ENCODE data around the gene SLC39A7. TPM values are rescaled to one million over a fixed set of nuclear protein-coding genes. Genes with fewer than 3 reads are reported as not detected.

The SLC39A7 gene
- total and polyA plus RNA-seq, 4 donors: 8.9 to 112 (median 71.1) TPM

DNA sequence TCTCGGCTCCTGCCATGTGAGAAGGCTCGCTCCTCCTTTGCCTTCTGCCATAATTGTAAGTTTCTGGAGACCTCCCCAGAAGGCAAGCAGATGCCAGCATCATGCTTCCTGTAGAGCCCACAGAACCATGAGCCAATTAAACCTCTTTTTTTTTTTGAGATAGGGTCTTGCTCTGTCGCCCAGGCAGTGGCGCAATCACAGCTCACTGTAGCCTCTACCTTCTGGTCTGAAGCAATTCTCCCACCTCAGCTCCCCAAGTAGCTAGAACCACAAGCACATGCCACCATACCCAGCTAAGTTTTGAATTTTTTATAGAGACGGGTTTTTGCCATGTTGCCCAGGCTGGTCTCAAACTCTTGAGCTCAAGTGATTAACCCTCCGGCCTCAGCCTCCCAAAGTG lies 36.2 kb downstream of the SLC39A7 start (continued):
- TF ChIP-seq, protein P1, sequence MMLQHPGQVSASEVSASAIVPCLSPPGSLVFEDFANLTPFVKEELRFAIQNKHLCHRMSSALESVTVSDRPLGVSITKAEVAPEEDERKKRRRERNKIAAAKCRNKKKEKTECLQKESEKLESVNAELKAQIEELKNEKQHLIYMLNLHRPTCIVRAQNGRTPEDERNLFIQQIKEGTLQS (IDR thresholded peaks at IDR 0.05): no peak
- no peak for TF ChIP-seq RXRA (IDR thresholded peaks at IDR 0.05)

DNA sequence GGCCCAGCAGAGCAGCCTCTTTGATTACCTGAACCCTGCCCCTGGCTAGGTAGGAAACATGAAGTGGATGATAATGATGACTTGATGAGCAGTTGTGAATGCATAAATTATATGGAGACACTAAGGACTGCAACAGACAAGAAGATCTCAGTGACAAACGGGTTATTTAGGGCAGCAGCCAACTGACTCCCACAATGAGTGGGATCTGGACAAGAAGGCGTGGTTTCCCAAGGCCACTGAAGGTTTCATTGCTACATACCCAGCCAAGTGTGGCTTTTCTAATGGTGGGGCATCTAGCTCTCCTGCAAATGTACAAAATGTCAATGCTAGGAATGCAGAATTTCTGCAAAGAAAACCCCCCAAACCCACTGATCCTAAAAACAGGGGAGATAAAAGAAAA lies 37.1 kb downstream of the SLC39A7 start:
- 82% methylated on average over 2 of the region's 2 CpGs for WGBS
- H3K36me3 ChIP-seq (ENCODE audit: control insufficient read depth in 4 of 4, insufficient read depth in 3 of 4, low read depth in 1 of 4, low read length in 3 of 4): no peaks in the 10 kb centered on the region
- H3K27ac ChIP-seq (ENCODE audit: low read depth in 1 of 2, low read length in 2 of 2): no peak overlapping the region
- TF ChIP-seq, protein P2, sequence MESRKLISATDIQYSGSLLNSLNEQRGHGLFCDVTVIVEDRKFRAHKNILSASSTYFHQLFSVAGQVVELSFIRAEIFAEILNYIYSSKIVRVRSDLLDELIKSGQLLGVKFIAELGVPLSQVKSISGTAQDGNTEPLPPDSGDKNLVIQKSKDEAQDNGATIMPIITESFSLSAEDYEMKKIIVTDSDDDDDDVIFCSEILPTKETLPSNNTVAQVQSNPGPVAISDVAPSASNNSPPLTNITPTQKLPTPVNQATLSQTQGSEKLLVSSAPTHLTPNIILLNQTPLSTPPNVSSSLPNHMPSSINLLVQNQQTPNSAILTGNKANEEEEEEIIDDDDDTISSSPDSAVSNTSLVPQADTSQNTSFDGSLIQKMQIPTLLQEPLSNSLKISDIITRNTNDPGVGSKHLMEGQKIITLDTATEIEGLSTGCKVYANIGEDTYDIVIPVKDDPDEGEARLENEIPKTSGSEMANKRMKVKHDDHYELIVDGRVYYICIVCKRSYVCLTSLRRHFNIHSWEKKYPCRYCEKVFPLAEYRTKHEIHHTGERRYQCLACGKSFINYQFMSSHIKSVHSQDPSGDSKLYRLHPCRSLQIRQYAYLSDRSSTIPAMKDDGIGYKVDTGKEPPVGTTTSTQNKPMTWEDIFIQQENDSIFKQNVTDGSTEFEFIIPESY (IDR thresholded peaks at IDR 0.05): no peak
- TF ChIP-seq HNF4G (IDR thresholded peaks at IDR 0.05): no peak
- TF ChIP-seq, protein P3, sequence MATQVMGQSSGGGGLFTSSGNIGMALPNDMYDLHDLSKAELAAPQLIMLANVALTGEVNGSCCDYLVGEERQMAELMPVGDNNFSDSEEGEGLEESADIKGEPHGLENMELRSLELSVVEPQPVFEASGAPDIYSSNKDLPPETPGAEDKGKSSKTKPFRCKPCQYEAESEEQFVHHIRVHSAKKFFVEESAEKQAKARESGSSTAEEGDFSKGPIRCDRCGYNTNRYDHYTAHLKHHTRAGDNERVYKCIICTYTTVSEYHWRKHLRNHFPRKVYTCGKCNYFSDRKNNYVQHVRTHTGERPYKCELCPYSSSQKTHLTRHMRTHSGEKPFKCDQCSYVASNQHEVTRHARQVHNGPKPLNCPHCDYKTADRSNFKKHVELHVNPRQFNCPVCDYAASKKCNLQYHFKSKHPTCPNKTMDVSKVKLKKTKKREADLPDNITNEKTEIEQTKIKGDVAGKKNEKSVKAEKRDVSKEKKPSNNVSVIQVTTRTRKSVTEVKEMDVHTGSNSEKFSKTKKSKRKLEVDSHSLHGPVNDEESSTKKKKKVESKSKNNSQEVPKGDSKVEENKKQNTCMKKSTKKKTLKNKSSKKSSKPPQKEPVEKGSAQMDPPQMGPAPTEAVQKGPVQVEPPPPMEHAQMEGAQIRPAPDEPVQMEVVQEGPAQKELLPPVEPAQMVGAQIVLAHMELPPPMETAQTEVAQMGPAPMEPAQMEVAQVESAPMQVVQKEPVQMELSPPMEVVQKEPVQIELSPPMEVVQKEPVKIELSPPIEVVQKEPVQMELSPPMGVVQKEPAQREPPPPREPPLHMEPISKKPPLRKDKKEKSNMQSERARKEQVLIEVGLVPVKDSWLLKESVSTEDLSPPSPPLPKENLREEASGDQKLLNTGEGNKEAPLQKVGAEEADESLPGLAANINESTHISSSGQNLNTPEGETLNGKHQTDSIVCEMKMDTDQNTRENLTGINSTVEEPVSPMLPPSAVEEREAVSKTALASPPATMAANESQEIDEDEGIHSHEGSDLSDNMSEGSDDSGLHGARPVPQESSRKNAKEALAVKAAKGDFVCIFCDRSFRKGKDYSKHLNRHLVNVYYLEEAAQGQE (IDR thresholded peaks at IDR 0.05): no peak
- no peaks in the 10 kb centered on the region for H3K4me1 ChIP-seq (ENCODE audit: control insufficient read depth in 4 of 4, insufficient read depth in 4 of 4, low read length in 3 of 4)
- no peak overlapping the region for H3K9ac ChIP-seq (ENCODE audit: low read depth in 1 of 2, low read length in 2 of 2)
- no peaks in the 10 kb centered on the region for H3K9me3 ChIP-seq (ENCODE audit: control insufficient read depth in 4 of 4, low read length in 3 of 4)
- no peak for DNase-seq (ENCODE audit: low spot score)
- peaks cover 0 to 2% (median 0%) of the 10 kb centered on the region in 4 donors for H3K27me3 ChIP-seq (ENCODE audit: control insufficient read depth in 4 of 4, insufficient read depth in 4 of 4, low read length in 3 of 4)
- no peak overlapping the region for H3K4me3 ChIP-seq (ENCODE audit: low read depth in 1 of 3, low read length in 3 of 3)

DNA sequence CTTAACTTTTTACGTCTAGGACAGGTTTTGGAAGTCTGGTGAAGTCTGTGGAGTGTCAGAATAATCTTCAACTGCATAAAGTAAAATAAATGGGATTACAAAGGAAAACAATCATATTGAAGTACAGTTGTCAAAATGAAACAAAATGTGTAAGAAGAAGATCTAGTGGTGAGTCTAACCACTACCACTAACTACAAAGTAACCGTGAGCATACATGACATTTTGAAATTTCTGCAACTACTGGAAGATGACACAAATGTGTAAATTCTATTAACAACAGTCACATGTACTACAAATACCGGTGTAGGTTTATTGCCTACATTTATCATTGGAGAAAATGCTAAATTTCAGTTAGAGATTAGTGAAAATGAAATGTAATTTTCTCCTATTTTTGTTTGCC lies 41.3 kb downstream of the SLC39A7 start:
- H3K9ac ChIP-seq (ENCODE audit: low read depth in 1 of 2, low read length in 2 of 2): no peak overlapping the region
- no peak overlapping the region for H3K27ac ChIP-seq (ENCODE audit: low read depth in 1 of 2, low read length in 2 of 2)
- H3K27me3 ChIP-seq (ENCODE audit: control insufficient read depth in 4 of 4, insufficient read depth in 4 of 4, low read length in 3 of 4): peaks cover 0 to 2% (median 0%) of the 10 kb centered on the region in 4 donors
- no peaks in the 10 kb centered on the region for H3K36me3 ChIP-seq (ENCODE audit: control insufficient read depth in 4 of 4, insufficient read depth in 3 of 4, low read depth in 1 of 4, low read length in 3 of 4)
- WGBS: 65% methylated on average over 3 of the region's 3 CpGs
- no peak for TF ChIP-seq HNF4G (IDR thresholded peaks at IDR 0.05)
- no peak for TF ChIP-seq RAD21 (IDR thresholded peaks at IDR 0.05)
- TF ChIP-seq GABPA (IDR thresholded peaks at IDR 0.05 in 1 of 2, conservative IDR thresholded peaks at IDR 0.05 in 1 of 2): no peak
- no peak for TF ChIP-seq SP1 (IDR thresholded peaks at IDR 0.05)
- TF ChIP-seq, protein P2 (IDR thresholded peaks at IDR 0.05): no peak
- no peak for TF ChIP-seq FOXA2 (IDR thresholded peaks at IDR 0.05)
- TF ChIP-seq FOXA1 (IDR thresholded peaks at IDR 0.05): no peak
- no peak for TF ChIP-seq NR2F2 (IDR thresholded peaks at IDR 0.05)
- TF ChIP-seq, protein P4, sequence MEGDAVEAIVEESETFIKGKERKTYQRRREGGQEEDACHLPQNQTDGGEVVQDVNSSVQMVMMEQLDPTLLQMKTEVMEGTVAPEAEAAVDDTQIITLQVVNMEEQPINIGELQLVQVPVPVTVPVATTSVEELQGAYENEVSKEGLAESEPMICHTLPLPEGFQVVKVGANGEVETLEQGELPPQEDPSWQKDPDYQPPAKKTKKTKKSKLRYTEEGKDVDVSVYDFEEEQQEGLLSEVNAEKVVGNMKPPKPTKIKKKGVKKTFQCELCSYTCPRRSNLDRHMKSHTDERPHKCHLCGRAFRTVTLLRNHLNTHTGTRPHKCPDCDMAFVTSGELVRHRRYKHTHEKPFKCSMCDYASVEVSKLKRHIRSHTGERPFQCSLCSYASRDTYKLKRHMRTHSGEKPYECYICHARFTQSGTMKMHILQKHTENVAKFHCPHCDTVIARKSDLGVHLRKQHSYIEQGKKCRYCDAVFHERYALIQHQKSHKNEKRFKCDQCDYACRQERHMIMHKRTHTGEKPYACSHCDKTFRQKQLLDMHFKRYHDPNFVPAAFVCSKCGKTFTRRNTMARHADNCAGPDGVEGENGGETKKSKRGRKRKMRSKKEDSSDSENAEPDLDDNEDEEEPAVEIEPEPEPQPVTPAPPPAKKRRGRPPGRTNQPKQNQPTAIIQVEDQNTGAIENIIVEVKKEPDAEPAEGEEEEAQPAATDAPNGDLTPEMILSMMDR (IDR thresholded peaks at IDR 0.05; ENCODE audit: low read depth, low read length, missing input control): no peak
- no peak for TF ChIP-seq JUND (IDR thresholded peaks at IDR 0.05)
- no peak overlapping the region for H3K4me3 ChIP-seq (ENCODE audit: low read depth in 1 of 3, low read length in 3 of 3)
- H3K4me1 ChIP-seq (ENCODE audit: control insufficient read depth in 4 of 4, insufficient read depth in 4 of 4, low read length in 3 of 4): no peaks in the 10 kb centered on the region
- no peaks in the 10 kb centered on the region for H3K9me3 ChIP-seq (ENCODE audit: control insufficient read depth in 4 of 4, low read length in 3 of 4)
- no peak for DNase-seq (ENCODE audit: low spot score)

All from liver (tissue), 9 donors.